ENCODE measurements around the gene HIF3A. TPM values are rescaled to one million over a fixed set of nuclear protein-coding genes. Genes with fewer than 3 reads are reported as not detected.

HIF3A gene
- total and polyA plus RNA-seq, 2 of the 4 experiments (the other 2 are of a cell fraction), result 0.02 TPM; not detected in 1

GRCh38 chr19:46321653-46322052 is 24.8 kb downstream of the HIF3A start:
- H3K27me3 ChIP-seq (ENCODE audit: control insufficient read depth, insufficient read depth, low read length), result peaks cover 3% of the 10 kb centered on the region; the same call in 1 of the 2 replicates
- H3K4ac ChIP-seq (ENCODE audit: low read depth, low read length), result no peak overlapping the region
- peaks cover 8% of the 10 kb centered on the region for H3K9me3 ChIP-seq (ENCODE audit: control insufficient read depth, insufficient read depth, low read length)
- H3K4me1 ChIP-seq (ENCODE audit: control insufficient read depth, insufficient read depth, low read length), result no peaks in the 10 kb centered on the region
- H3K18ac ChIP-seq (ENCODE audit: low read depth, low read length), result no peak overlapping the region
- no peak overlapping the region for H2AK5ac ChIP-seq (ENCODE audit: low read depth, low read length)
- ATAC-seq (ENCODE audit: low read depth) (no peak), DNase-seq (no peak)
- WGBS, 2 experiments (ENCODE audit: extremely low coverage in 2 of 2, insufficient read length in 1 of 2), result 96% methylated on average over 4 of the region's 12 CpGs; no CpG with 5 or more reads in 1 of the 2 experiments
- H3K4me2 ChIP-seq (ENCODE audit: low read depth, low read length), result no peak overlapping the region
- no peak overlapping the region for H3K56ac ChIP-seq (ENCODE audit: extremely low read depth, insufficient read depth, low read length)
- no peaks in the 10 kb centered on the region for H3K9me1 ChIP-seq (ENCODE audit: insufficient read depth, low read length)
- POLR2A ChIA-PET (ENCODE audit: unreplicated experiment), result no interaction called here
- no peaks in the 10 kb centered on the region for H3K79me1 ChIP-seq (ENCODE audit: low read depth in 1 of 2, low read length in 2 of 2)
- no peak overlapping the region for H3K27ac ChIP-seq (ENCODE audit: insufficient read depth, low read length)
- dilution Hi-C loops (cut with HindIII; ENCODE audit: low sequenced_read_pairs, unreplicated experiment) (no loop called here), intact Hi-C loops (cut with micrococcal nuclease) (no loop called here), in situ Hi-C loops (cut with MboI; ENCODE audit: low sequenced_read_pairs) (no loop called here)
- no peak overlapping the region for H3K9ac ChIP-seq (ENCODE audit: low read depth, low read length)
- no peak overlapping the region for H2BK120ac ChIP-seq (ENCODE audit: low read depth, low read length)
- no peak overlapping the region for H2BK5ac ChIP-seq (ENCODE audit: low read depth, low read length, poor library complexity, severe bottlenecking)
- no peak overlapping the region for H4K8ac ChIP-seq (ENCODE audit: low read depth in 2 of 2, low read length in 2 of 2)
- H2AK9ac ChIP-seq (replicated peaks; ENCODE audit: low read depth, low read length, poor library complexity), result no peak overlapping the region
- H2BK15ac ChIP-seq (ENCODE audit: low read depth, low read length), result no peak overlapping the region
- TF ChIP-seq MAZ (IDR thresholded peaks at IDR 0.05; ENCODE audit: borderline replicate concordance, low read depth, low read length) (no peak), MAFK (IDR thresholded peaks at IDR 0.05; ENCODE audit: low read depth, low read length) (no peak), MXI1 (IDR thresholded peaks at IDR 0.05; ENCODE audit: borderline replicate concordance, low read depth, low read length) (no peak), RAD21 (IDR thresholded peaks at IDR 0.05; ENCODE audit: low read length) (no peak), CTCF (conservative IDR thresholded peaks at IDR 0.05; ENCODE audit: low read depth, low read length) (no peak), RCOR1 (IDR thresholded peaks at IDR 0.05; ENCODE audit: insufficient replicate concordance, low read length) (no peak), NFE2L2 (IDR thresholded peaks at IDR 0.05; ENCODE audit: low read depth, low read length) (no peak), USF2 (IDR thresholded peaks at IDR 0.05; ENCODE audit: low read depth, low read length) (no peak), SMC3 (IDR thresholded peaks at IDR 0.05; ENCODE audit: low read depth, low read length) (no peak), RFX5 (IDR thresholded peaks at IDR 0.05; ENCODE audit: low read depth, low read length) (no peak), CEBPB (IDR thresholded peaks at IDR 0.05; ENCODE audit: low read depth, low read length) (no peak), CHD1 (IDR thresholded peaks at IDR 0.05; ENCODE audit: low read depth, low read length) (no peak), POLR2A (IDR thresholded peaks at IDR 0.05; ENCODE audit: low read depth, low read length) (no peak), BHLHE40 (IDR thresholded peaks at IDR 0.05; ENCODE audit: low read depth, low read length) (no peak)
- no peak overlapping the region for H2AFZ ChIP-seq (replicated peaks; ENCODE audit: low read length, poor library complexity)
- H3K14ac ChIP-seq (replicated peaks; ENCODE audit: low read depth, low read length), result no peak overlapping the region
- no peak overlapping the region for H3K4me3 ChIP-seq (ENCODE audit: insufficient read depth, low read depth, low read length)
- no peak overlapping the region for H3K23ac ChIP-seq (ENCODE audit: low read depth, low read length)
- H2BK20ac ChIP-seq (ENCODE audit: low read depth, low read length), result no peak overlapping the region
- BruUV-seq (replicated peaks), result no TSS peak
- H4K20me1 ChIP-seq (ENCODE audit: insufficient read depth, low read length), result no peaks in the 10 kb centered on the region
- H4K5ac ChIP-seq (ENCODE audit: low read depth, low read length), result no peak overlapping the region
- CTCF ChIA-PET, result no interaction called here
- no peaks in the 10 kb centered on the region for H3K36me3 ChIP-seq (ENCODE audit: control insufficient read depth, insufficient read depth, low read length)
- no peak overlapping the region for H4K91ac ChIP-seq (ENCODE audit: insufficient read depth, low read depth, low read length)
